Endothelial cell of umbilical vein (primary cell): ENCODE data around the gene ZNF497. TPM values are rescaled to one million over a fixed set of nuclear protein-coding genes. Genes with fewer than 3 reads are reported as not detected.
A peak's percentile ranks its signal among the peaks of the same experiment; 100 is the strongest.

Experiments used
- BruUV-seq: library from RNA; stranded (reverse); fragments of 400-500 nt; replicated peaks from 2 replicates; lab custom pipeline; 2021; lab: Mats Ljungman, UMichigan
- CTCF ChIA-PET: fragments of 300-600, 350-600 bp; sonication (Branson Sonifier 250); formaldehyde crosslinking; loops from one replicate; lab custom pipeline; 2021; ENCODE audit warnings: antibody characterized with exemption, inconsistent platforms; lab: Charles Lee
- POLR2A ChIA-PET: fragments of 300-600, 350-600 bp; sonication (Branson Sonifier 250); formaldehyde crosslinking; loops from one replicate; lab custom pipeline; 2021; ENCODE audit warnings: antibody characterized with exemption, inconsistent platforms; lab: Charles Lee
- DNase-seq: peaks from one replicate; pipeline ENCODE4 v3.0.0-alpha.2; 2011; ENCODE audit warnings: low read depth, low spot score
- FAIRE-seq: peaks from 2 replicates; lab custom pipeline; 2011; peaks lifted over from hg19 to GRCh38; lab: Jason Lieb, UNC
- H2AFZ ChIP-seq: 2 replicates; pipeline ENCODE4 v1.6.0; 2012; ENCODE audit warnings: low read depth, low read length, control low read depth, inconsistent platforms
- H3K27ac ChIP-seq: 2 replicates; pipeline ENCODE4 v1.5.1; 2011; ENCODE audit warnings: low read depth, mild to moderate bottlenecking, control low read depth, low read length, moderate library complexity; ENCODE audit not compliant: insufficient read depth
- H3K27me3 ChIP-seq, 2 experiments: 2 replicates each; pipeline versions ENCODE4 v1.6.0 to v1.6.1; 2011; ENCODE audit warnings: low read length in 2 of 2, mixed read lengths in 1 of 2; ENCODE audit not compliant: control insufficient read depth in 2 of 2, insufficient read depth in 2 of 2
- H3K36me3 ChIP-seq, 2 experiments: 2 replicates in 1 of 2; 3 replicates in 1 of 2; pipeline ENCODE4 v1.5.1; 2011; ENCODE audit warnings: low read length in 2 of 2, mild to moderate bottlenecking in 1 of 2, moderate library complexity in 1 of 2; ENCODE audit not compliant: control insufficient read depth in 2 of 2, insufficient read depth in 2 of 2; ENCODE audit errors: extremely low read depth in 1 of 2
- H3K4me1 ChIP-seq: 3 replicates; pipeline ENCODE4 v1.5.1; 2011; ENCODE audit warnings: mild to moderate bottlenecking, low read length; ENCODE audit not compliant: control insufficient read depth, insufficient read depth; ENCODE audit errors: extremely low read depth
- H3K4me2 ChIP-seq: 2 replicates; pipeline ENCODE4 v1.6.1; 2011; ENCODE audit warnings: low read length, control low read depth, mixed read lengths; ENCODE audit not compliant: insufficient read depth
- H3K4me3 ChIP-seq, 3 experiments: fragments of 200-600 bp in 1 of 3; sonication (generic), shearing (Covaris generic) in 1 of 3; replicated peaks in 1 of 3; 2 replicates each; pipeline ENCODE4 v1.5.1; 2011 to 2016; ENCODE audit warnings: control low read depth in 3 of 3, low read length in 3 of 3, mild to moderate bottlenecking in 2 of 3, inconsistent platforms in 1 of 3, low read depth in 1 of 3, moderate library complexity in 1 of 3; ENCODE audit not compliant: insufficient read depth in 1 of 3
- H3K79me2 ChIP-seq: 2 replicates; pipeline ENCODE4 v1.6.0; 2012; ENCODE audit warnings: low read length, inconsistent platforms; ENCODE audit not compliant: control insufficient read depth, insufficient read depth
- H3K9ac ChIP-seq: replicated peaks from 2 replicates; pipeline ENCODE3; 2011; ENCODE audit warnings: low read length, control low read depth; ENCODE audit not compliant: insufficient read depth; ENCODE audit errors: extremely low read depth
- H3K9me1 ChIP-seq: replicated peaks from 3 replicates; pipeline ENCODE4 v1.6.0; 2011; ENCODE audit warnings: mild to moderate bottlenecking, low read length; ENCODE audit not compliant: control insufficient read depth, insufficient read depth; ENCODE audit errors: extremely low read depth
- H3K9me3 ChIP-seq: replicated peaks from 2 replicates; pipeline ENCODE4 v1.5.1; 2012; ENCODE audit warnings: low read length, inconsistent platforms; ENCODE audit not compliant: control insufficient read depth, insufficient read depth
- H4K20me1 ChIP-seq: replicated peaks from 2 replicates; pipeline ENCODE3; 2011; ENCODE audit warnings: mild to moderate bottlenecking, low read length; ENCODE audit not compliant: control insufficient read depth, insufficient read depth; ENCODE audit errors: extremely low read depth
- CTCF ChIP-seq, 2 donors: IDR thresholded peaks; 1 replicate in 1 of 2; 2 replicates in 1 of 2; pipeline ENCODE4 v1.5.1; 2011; ENCODE audit warnings: low read length in 2 of 2, mild to moderate bottlenecking in 2 of 2, moderate library complexity in 2 of 2, control low read depth in 1 of 2, inconsistent platforms in 1 of 2, low read depth in 1 of 2; ENCODE audit not compliant: insufficient read depth in 1 of 2; ENCODE audit errors: extremely low read depth in 1 of 2
- EZH2 ChIP-seq: IDR thresholded peaks from 2 replicates; pipeline ENCODE4 v1.6.1; 2012; ENCODE audit warnings: borderline replicate concordance, low read depth, mild to moderate bottlenecking, moderate library complexity, low read length, inconsistent platforms; ENCODE audit not compliant: severe bottlenecking
- FOS ChIP-seq: IDR thresholded peaks from 2 replicates; pipeline ENCODE4 v1.6.1; 2011; ENCODE audit warnings: mild to moderate bottlenecking, low read length, moderate library complexity, borderline replicate concordance; ENCODE audit not compliant: insufficient read depth
- GATA2 ChIP-seq: IDR thresholded peaks from 2 replicates; pipeline ENCODE4 v1.7.0; 2011; ENCODE audit warnings: low read depth, mild to moderate bottlenecking, moderate library complexity, mixed read lengths, low read length; ENCODE audit not compliant: insufficient read length, insufficient read depth
- JUN ChIP-seq: IDR thresholded peaks from 2 replicates; pipeline ENCODE4 v1.6.1; 2011; ENCODE audit warnings: borderline replicate concordance, low read depth; ENCODE audit not compliant: insufficient read length, insufficient read depth
- MAX ChIP-seq: IDR thresholded peaks from 2 replicates; pipeline ENCODE4 v1.6.1; 2011; ENCODE audit not compliant: insufficient read depth, insufficient read length
- MYC ChIP-seq: IDR thresholded peaks from one replicate; pipeline ENCODE4 v1.6.1; 2011; ENCODE audit warnings: mild to moderate bottlenecking, low read depth, low read length
- POLR2A ChIP-seq: IDR thresholded peaks from 2 replicates; pipeline ENCODE4 v1.6.1; 2012; ENCODE audit warnings: low read depth, mild to moderate bottlenecking, control low read depth, low read length
- POLR2AphosphoS5 ChIP-seq: IDR thresholded peaks from 2 replicates; pipeline ENCODE4 v1.6.1; 2012; ENCODE audit warnings: low read depth, mild to moderate bottlenecking, control low read depth, low read length, moderate library complexity; ENCODE audit not compliant: insufficient read depth
- dilution Hi-C: fragments of 300-500 bp; cut with MboI; formaldehyde crosslinking; loops from one replicate; pipeline ENCODE4 v1.15.0; 2019; ENCODE audit warnings: low sequenced_read_pairs; ENCODE audit not compliant: extremely low pct_ligation_motif_present
- intact Hi-C: fragments of 100-400 bp; cut with micrococcal nuclease; formaldehyde crosslinking; loops from one replicate; pipeline ENCODE4 v1.10.0; 2022
- polyA plus RNA-seq, 4 experiments: library from polyadenylated mRNA; depleted of rRNA in 3 of 4; stranded (reverse) in 3 of 4; unstranded in 1 of 4; fragments of >200 nt; gene quantifications; 2 replicates each; pipeline versions ENCODE4 v1.2.1 to v1.2.3, GENCODE V29; 2011 to 2012; ENCODE audit warnings: missing spikeins in 1 of 4
- total RNA-seq: library from RNA; stranded (reverse); gene quantifications from 2 replicates; pipeline ENCODE4 v1.2.3, GENCODE V29; 2021

ZNF497 gene
- total and polyA plus RNA-seq, 2 donors (not counting 3 experiments of a cell fraction or from before 2014, with no cell fraction given) = 0.40 to 1.3 TPM

- dilution Hi-C loops (no loop called here), intact Hi-C loops (loop anchor here (1.0 to 2.0 kb wide), 2 partner anchors 15 to 21 kb away; partner anchors contain the start of genes RPS5 and ZNF837)
- Histone ChIP-seq H3K4me2 (peak overlapping the region; percentile 25), H3K4me1 (peaks cover 12% of the 10 kb centered on the region), H3K27ac (no peak overlapping the region), H3K9ac (peak overlapping the region; percentile 16), H3K9me1 (no peaks in the 10 kb centered on the region), H4K20me1 (no peaks in the 10 kb centered on the region), H3K9me3 (no peaks in the 10 kb centered on the region), H3K79me2 (no peaks in the 10 kb centered on the region), H2AFZ (no peak overlapping the region), H3K4me3 (peak overlapping the region in 2 of 3 experiments; percentile 39 to 41), H3K27me3 (no peaks in the 10 kb centered on the region), H3K36me3 (no peaks in the 10 kb centered on the region)
- ChIA-PET POLR2A (interaction anchor here (0.6 kb wide), 1 partner anchor 151 kb away, joined by 3 read pairs; no protein-coding TSS in a partner anchor), CTCF (no interaction called here)
- TF ChIP-seq FOS (no peak), POLR2AphosphoS5 (no peak), JUN (no peak), CTCF (IDR thresholded peaks at IDR 0.05; ENCODE audit: extremely low read depth in 1 of 2, insufficient read depth in 1 of 2, low read depth in 1 of 2, low read length in 2 of 2) (no peak), EZH2 (no peak), POLR2A (no peak), MYC (no peak), GATA2 (no peak), MAX (no peak)
- DNase-seq (no peak), FAIRE-seq (no peak)
- BruUV-seq = no TSS peak
Measured at GRCh38 chr19:58401840-58402421, 39.4 kb upstream of the ZNF497 start.
